HG03060 (cell line): ENCODE data around the gene USH1C.

Experiments used
- ATAC-seq: cut with Tn5 transposase; IDR thresholded peaks from one replicate; pipeline ENCODE4 v1.9.1; 2021; ENCODE audit warnings: low read depth, moderate number of reproducible peaks; ENCODE audit not compliant: unreplicated experiment

Gene USH1C

DNA sequence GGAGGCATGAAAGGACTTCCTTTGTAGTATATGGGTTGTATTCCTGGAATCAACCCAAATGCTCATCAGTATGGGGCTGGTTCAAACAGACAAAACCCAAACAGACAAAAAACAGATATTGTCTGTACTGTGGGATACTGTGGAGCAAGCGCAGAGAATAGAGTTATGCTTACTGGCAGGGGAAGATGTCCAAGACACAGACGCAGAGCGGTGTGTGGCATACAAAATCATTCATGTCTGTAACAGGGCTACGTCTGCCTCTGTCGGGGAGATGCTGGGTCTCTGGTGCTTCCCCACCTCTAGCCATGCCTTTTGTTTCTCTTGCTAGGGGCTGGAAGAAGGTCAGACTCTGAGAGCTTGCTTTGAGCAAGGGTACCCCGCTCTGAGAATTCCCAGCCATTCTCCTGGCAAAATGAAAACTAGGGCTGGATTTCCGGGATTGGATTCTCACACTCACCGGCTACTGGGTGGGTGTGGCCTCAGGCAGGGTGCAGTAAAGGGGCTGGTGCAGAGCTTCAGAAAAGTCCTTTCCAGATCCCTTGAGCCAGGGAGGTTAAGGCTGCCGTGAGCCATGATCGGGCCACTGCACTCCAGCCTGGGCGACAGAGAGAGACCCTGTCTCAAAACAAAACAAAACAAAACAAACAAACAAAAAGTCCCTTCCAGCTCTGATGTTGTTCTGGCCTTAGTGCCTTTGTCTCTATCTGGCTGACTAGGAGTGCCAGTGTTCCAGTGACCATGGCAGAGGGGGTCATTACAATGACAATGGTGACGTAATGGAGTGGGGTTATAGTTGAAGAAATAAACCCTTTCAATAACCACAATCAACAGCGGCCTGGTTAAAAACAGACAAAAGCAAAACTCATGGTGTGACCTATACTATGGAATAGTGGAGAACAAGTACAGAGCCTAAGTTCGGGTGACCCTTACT, 64.7 kb downstream of the USH1C start:
- ATAC-seq: no peak

DNA sequence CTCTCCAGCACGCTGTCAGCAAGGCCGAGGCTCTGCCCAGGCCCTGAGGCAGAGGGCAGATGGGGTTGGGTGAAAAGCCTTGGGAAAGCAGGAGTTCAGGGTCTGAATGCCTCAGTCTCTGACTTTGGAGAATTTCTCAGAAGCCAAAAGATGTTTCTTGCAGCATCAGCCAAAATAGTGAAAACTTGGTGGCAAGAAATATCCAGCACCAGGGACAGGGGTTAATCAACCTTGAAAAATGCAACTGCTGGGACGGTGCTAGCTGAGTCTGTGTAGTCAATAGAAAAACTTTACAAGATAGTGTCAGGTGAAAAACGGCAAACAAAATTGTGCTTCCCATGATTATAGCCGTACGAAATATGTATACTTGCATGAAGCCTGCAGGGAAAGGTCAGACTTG, 66.1 kb downstream of the USH1C start:
- ATAC-seq: no peak

GRCh38 chr11:17477361-17477760, 66.9 kb downstream of the USH1C start:
- no peak for ATAC-seq

GRCh38 chr11:17477084-17477333, 67.2 kb downstream of the USH1C start:
- no peak for ATAC-seq

DNA sequence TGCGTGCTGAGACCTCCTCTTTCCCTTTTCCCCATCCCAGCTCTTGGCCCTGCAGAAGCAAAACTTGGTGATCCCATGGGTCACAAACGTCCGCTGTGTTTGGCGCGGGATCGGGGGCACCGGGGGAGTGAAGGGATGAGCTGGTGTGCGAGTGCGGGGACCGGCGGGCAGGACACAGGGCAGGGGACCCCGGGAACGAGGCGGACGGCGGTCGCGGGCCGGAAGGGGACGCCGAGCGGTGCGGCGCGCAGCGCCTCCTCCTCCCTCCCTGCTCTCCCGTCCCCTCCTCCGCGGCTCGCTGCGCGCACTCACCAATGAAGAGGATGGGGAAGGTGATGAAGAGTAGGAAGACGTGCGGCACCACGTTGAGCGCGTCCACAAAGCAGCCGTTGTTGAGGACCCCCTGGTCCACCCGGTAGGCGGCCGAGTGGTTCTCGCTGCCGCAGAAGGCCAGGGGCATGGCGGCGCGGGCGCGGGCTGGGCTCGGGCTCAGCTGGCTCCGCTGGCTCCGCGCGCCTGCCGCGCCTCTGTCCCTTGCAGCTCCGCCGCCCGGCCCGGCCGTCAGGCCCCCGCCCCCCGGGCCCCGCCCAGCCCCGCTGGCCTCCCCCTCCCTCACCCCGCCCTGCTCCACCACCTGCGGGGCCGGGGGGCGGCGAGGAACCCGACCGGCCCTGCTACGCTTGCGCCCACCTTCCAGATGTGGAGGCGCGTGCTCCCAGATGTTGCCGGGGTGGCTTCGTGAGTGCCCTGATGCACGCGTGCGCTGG, 67.7 kb downstream of the USH1C start, which contains the start of gene ABCC8:
Gene ABCC8, minus strand, starts transcription at position 529 of the 767 bp plus-strand sequence. Its CDS starts 69 bp downstream, at position 460.
- ATAC-seq: no peak

DNA sequence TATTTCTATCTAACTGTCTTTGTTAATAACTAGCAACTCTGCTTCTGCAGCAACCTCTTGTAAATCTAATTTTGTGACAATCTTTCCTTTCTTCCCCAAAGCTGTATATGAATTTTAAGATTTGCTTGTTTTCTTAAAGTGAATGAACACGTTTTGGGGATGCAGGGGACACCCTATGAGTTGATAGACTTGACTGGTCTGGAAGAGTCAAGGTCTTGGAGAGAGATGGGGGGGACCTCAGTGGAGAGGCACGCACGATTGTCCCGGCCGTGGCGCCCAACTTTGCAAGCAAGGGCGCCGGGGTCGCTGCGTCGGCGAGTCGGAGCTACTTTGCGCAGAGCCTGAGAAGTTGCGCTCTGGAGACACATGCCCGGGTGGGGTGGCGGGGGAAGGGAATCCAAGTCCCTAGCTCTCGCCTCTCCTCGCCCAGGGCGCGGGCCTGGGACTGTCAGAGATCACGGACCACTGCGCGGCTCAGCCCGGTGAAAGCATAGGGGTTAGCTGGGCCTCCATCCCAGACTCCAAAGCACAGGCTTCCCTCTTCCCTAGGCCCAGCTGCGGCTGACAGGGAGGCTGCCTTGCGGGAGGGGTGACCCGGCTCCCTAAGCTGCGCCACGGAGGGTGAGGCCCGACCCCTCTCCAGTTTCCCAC, 68.4 kb downstream of the USH1C start:
- ATAC-seq: no peak

- ATAC-seq: no peak
Measured at GRCh38 chr11:17473071-17473744, 71.0 kb downstream of the USH1C start.

- no peak for ATAC-seq
Measured at GRCh38 chr11:17472467-17472866, 71.7 kb downstream of the USH1C start.

DNA sequence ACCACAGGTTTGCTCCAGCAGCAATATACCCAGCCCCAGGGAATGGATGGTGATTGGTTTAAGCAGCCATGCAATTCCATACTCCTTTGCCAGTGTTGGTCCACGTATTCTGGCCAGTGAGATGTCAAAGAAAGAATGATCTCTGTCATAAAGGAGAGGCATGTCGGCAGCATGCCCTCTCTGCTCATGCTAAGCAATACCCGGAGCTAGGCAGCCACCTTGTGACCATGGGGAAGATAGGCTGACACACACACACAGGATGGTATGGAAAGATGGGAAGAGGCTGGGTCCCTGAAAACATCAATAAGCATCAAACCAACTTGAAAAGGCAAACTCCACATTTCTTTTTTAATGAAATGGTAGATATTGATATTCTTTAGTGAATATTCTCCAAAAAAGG, 72.7 kb downstream of the USH1C start:
- no peak for ATAC-seq

DNA sequence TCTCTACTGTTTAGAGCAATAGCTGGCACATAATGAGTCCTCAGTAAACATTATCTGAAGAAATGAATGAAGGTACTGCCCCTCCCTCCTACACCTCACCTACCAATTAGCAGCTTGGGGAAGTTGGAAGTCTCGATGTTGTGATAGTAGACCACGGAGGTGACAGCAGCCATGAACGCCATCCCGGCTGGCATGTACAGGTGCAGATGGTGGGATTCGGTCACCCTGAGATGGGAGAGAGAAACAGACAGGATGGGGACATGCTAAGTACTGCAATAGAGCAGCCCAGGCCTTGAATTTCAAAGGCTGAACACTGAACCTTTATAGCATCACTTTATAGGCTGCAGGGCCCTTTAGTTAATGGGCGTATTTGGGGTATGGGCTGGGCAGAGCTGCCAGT, 74.2 kb downstream of the USH1C start:
- no peak for ATAC-seq

DNA sequence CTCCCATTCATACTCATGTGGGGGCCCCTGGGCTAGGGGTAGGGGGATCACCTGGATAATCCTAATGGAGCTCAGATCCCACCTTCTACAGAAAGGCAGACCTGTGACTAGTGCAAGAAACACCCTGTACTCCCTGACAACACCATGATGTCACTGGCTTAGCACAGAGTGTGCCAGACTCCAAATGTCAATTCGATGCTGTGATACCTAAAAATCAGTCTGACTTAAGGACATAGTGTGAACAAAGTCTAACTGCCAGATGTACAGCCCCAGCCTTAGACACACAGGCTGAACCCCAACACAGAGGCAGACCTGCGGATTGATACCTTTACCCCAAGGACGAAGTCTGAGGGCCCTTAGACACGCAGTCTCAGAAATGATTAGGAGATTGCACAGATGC, 76.1 kb downstream of the USH1C start:
- ATAC-seq: no peak

DNA sequence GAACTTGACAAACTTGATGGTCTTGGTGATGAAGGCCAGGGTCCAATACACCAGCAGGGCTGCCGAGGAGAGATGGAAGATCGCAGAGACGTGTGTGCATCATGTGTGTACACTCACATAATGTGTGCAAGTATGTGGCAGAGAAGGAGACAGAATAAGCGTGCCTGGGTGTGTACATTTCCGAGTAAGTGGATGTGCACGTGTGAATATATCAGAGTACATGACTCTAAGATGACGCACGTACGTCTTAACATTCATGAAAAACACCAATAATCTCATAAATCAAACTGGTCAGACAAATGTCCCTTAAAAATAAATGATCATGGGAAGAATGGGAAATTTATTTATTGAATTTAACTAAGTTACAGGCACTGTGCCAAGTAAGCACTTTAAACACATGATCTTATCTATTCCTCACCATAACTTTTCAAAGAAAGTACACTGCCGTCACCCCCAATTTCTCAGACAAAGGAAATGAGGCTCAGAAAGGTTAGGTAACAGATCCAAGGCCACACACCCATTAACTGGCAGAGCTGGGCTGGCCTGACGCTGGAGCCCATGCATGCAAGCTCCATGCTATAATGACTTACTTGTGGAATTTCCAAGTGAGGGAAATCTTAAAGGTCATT, 80.6 kb downstream of the USH1C start:
- no peak for ATAC-seq

- ATAC-seq: no peak
Measured at GRCh38 chr11:17462940-17463339, 81.3 kb downstream of the USH1C start.

- ATAC-seq: no peak
Measured at GRCh38 chr11:17460406-17460805, 83.8 kb downstream of the USH1C start.

DNA sequence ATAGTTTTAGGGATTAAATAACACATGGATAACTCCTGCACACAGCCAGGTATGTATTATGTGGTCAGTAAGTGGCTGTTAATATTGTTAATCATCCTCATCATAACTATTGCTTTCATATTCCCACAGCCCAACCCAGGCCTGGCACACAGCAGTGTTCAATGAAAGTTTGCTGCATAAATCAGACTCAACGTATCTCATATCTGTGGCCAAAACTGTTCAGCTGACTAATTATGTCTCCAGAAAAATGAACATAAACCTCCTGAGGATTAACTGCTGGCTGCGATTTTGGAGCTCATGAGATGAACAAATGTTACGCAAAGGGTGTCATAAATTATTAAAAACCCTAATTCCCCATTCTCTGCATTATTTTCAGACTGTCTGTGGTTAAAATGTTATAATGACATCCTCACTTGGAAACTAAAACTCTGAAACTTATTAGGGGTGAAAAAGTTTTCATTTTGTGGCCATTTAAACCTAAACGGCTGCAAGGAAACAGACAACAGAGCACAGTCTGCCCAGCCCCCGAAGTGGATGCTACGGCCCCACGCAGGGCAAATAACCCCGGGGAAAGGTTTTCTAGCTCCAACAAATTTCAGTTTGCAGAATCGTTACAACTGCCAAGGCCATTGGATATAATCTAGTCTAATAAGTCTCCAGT, 84.8 kb downstream of the USH1C start:
- no peak for ATAC-seq

DNA sequence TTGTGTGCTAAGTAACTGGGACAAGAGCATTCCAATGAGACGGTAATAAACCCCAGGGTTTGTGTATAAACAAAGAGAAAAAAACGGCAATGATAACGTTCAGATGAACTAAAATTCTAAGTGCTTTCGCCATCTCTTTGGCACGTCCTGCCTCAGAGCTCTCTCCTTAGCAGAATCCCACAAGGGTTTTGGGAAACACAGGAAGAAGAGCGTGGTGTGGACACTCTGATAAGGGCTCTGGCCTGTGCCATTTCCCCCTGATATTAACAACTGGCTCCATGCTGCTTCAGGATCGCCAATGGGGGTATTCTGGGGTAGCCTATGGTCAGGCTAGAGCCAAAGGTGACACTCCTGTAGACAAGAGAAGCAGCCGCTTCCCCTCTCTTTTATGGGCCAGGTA, 85.9 kb downstream of the USH1C start:
- no peak for ATAC-seq

- ATAC-seq: no peak
Measured at GRCh38 chr11:17457396-17458173, 86.6 kb downstream of the USH1C start.

DNA sequence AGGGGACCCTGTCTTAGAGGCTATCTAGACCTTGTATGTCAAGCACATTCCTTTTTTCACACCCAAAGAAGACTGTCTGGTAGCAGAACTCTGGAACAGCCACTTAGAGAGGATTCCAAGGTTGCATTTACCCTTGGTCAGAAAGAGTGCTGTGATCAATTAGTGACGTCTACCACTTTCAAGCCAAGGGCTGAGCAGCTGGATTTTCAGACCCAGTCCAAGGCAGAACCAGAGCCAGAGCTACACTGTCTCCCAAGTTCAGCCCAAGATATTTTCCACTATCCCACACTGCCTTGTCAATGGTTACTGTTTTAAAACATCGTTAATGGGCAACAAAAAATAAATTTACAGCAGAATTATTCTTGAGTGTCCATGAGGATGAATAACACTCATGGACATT, 91.5 kb downstream of the USH1C start:
- ATAC-seq: no peak

- no peak for ATAC-seq
Measured at GRCh38 chr11:17449158-17449557, 95.1 kb downstream of the USH1C start.
